GM18873 (cell line): ENCODE results near the gene TUBB8.
"Not testable (repeated sequence)": the region's sequence is repeated elsewhere in the genome, so short reads cannot be mapped to it uniquely, and the experiment has no call there.

Source experiments
- ATAC-seq: cut with Tn5 transposase; IDR thresholded peaks from one replicate; pipeline ENCODE4 v1.9.1; 2021; ENCODE audit warnings: mild to moderate bottlenecking, moderate library complexity, moderate number of reproducible peaks; ENCODE audit not compliant: unreplicated experiment, low FRiP score

Gene TUBB8

GRCh38 chr10:49926-50325 is 830 bp upstream of the TUBB8 start:
- ATAC-seq: not testable (repeated sequence)

GRCh38 chr10:47864-48263 is 1.2 kb downstream of the TUBB8 start:
- not testable (repeated sequence) for ATAC-seq

GRCh38 chr10:13315-13635 is 35.8 kb downstream of the TUBB8 start:
- ATAC-seq: not testable (repeated sequence)

- ATAC-seq: not testable (repeated sequence)
Observed at GRCh38 chr10:12444-13314, 36.4 kb downstream of the TUBB8 start.

- ATAC-seq: not testable (repeated sequence)
Observed at GRCh38 chr10:11260-11659, 37.8 kb downstream of the TUBB8 start.

GRCh38 chr10:10261-10971 is 38.7 kb downstream of the TUBB8 start:
- ATAC-seq: not testable (repeated sequence)
